HG03342 (cell line): Measurements from ENCODE around the gene SOX3.

Experiments used
- ATAC-seq: cut with Tn5 transposase; IDR thresholded peaks from one replicate; pipeline ENCODE4 v1.9.1; 2021; ENCODE audit warnings: mild to moderate bottlenecking, moderate library complexity; ENCODE audit not compliant: unreplicated experiment

The SOX3 gene

DNA sequence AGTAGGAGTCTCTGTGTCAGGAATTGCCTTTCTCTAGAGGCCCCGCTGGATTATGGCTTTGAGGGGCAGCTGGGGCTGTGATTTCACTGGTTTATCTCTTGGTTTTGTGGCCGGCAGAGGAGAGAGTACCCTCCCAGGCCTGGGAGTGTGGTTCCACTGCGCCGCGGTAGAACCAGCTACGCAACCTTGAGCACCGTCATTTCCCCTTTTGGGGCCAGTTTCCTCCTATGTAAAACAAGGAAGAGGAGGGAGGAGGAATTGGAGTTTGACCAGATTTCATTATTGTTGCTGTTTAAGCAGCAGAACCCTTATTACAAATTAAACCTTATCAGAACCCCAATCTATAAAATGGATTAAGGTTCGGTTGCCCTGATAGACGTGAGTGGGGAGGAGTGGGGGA is 4.4 kb downstream of the SOX3 start:
- no peak for ATAC-seq

DNA sequence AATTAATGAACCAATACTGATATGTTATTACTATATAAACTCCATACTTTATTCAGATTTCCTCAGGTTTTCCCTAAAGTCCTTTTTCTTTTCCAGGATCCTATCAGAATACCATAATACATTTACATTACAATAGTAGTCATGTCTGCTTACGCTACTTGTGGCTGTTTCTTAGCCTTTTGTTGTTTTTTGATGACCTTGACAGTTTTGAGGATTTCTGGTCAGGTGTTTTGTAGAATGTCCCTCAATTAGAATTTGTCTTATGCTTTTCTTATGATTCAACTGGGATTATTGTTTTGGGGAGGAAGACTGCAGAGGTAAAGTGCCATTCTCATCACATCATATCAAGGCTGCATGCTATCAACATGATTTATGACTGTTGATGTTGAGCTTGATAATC is 9.1 kb downstream of the SOX3 start:
- no peak for ATAC-seq

DNA sequence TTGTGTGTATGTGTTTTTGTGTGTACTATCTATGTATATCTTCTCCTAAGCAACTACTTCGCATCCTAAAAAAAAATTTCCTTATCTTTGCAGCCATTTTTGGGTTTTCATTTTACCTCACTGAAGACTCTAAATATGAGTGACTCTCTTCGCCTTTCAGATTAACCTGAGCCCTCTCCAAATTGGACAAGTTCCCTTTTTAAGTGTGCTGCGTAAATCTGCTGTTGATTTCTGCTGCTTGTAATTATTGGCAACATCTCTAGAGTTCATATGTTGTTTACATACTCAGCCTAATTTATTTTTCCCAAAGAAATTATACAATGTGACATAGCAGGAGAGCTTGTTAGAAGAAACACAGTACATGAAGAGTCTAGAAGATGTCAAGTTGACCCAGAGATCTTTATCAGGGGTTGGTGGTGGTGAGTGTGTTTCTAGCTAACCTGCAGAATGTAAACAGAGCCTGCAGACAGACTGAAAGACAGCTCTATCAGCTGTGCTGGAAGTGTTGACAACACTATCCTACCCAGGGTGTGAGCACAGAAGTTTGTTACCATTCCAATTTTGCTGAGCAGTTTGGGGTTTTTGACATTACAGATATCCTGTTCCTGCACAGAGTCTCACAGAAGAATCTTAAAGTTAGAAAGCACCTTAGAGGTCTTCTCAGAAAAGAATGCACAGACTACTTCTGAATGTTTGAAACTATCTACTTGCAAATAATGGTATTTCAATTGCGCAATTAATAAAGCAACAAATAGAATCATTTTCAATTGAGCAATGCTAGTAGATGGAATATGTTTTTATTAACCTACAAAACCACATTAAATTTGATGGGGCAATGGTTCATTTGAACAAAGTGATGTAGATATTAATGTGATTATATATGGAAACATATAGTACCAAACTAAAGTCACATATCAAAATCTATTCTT is 12.5 kb downstream of the SOX3 start:
- ATAC-seq: no peak

DNA sequence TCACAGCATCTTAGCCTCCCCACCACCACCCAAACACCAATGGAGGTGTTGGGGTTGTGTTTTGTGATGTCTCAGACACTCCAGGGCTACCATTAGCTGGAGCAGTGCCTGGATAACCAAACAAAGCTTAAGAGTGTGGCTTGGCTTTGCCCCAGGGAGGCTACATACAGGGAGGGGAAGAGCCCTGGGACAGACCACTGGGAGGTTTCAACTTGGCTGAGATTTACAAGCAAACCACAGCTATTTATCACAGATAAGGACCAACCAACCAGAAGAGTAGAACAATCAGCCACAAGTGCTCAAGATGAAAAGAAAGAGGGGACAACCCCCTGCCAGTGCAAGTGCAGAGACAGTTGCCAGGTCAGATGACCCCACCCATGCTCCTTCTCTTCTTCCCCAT is 24.1 kb downstream of the SOX3 start:
- no peak for ATAC-seq

DNA sequence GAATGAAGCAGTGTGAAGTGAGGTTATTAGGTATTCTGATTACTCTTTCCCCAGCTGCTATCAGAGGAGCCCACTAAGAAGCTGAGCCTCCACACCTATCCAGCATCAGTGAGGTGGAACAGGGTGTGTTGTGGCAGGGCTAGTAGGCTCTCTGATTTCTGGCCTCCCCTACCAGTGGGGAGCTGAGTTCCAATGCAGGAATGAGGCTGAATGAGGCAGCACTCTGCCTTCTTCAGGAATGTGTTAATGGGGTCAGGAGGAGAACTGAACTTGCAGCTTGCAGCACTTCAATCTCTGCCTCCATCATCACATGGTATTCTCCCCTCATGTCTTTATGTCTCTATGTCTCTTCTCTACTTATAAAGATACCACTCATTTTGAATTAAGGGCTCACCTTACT is 26.9 kb downstream of the SOX3 start:
- ATAC-seq: no peak

DNA sequence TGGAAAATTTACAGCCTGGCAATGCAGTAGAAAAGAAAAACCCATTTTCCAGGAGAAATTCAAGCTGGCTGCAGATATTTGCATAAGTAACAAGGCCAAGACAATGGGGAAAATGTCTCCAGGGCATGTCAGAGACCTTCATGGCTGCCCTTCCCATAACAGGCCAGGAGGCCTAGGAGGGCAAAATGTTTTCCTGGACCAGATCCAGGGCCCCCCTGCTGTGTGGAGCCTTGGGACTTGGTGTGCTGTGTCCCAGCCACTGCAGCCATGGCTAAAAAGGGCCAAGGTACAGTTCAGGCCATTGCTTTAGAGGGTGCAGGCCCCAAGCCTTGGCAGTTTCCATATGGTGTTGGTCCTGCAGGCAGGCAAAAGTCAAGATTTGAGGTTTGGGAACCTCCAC is 29.8 kb downstream of the SOX3 start:
- no peak for ATAC-seq

DNA sequence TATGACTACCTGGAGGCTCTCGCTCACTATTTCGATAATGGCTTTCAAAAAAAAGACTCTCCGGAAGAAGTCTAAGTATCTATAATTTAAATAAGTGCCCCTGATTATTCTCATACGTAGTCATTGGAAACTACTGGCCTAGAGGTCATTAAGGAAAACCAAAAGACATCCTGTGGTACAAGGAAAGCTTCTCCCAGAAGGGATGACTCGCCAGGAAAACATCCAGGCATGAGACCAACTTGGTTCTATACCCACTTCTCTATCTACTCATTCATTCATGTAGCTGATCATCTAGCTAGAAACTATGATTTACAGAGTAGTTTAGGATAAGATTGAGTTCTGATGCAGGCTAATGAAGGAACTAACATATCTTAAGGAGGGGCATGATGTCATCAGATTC is 37.7 kb downstream of the SOX3 start:
- no peak for ATAC-seq
